HG03342 (cell line): ENCODE results near the gene ZFTA.
A peak's percentile ranks its signal among the peaks of the same experiment; 100 is the strongest.
"Not testable (repeated sequence)": the region's sequence is repeated elsewhere in the genome, so short reads cannot be mapped to it uniquely, and the experiment has no call there.

Source experiments
- ATAC-seq: cut with Tn5 transposase; IDR thresholded peaks from one replicate; pipeline ENCODE4 v1.9.1; 2021; ENCODE audit warnings: mild to moderate bottlenecking, moderate library complexity; ENCODE audit not compliant: unreplicated experiment

Gene ZFTA

GRCh38 chr11:63768237-63769041, at the start of gene ZFTA:
Gene ZFTA (minus strand): TSS chr11:63768775. CDS start chr11:63768622, 153 bp downstream.
- peak; percentile 50 for ATAC-seq

- no peak for ATAC-seq
Observed at GRCh38 chr11:63817758-63818498, 49.4 kb upstream of the ZFTA start.

- no peak for ATAC-seq
Observed at GRCh38 chr11:63816732-63817131, 48.2 kb upstream of the ZFTA start.

- no peak for ATAC-seq
Observed at GRCh38 chr11:63816166-63816565, 47.6 kb upstream of the ZFTA start.

- ATAC-seq = no peak
Observed at GRCh38 chr11:63814383-63814736, 45.8 kb upstream of the ZFTA start.

- ATAC-seq = peak; percentile 33
Observed at GRCh38 chr11:63813563-63814382, 45.2 kb upstream of the ZFTA start.

GRCh38 chr11:63813035-63813562, 44.5 kb upstream of the ZFTA start, which contains the start of gene SPINDOC:
Gene SPINDOC (plus strand): TSS chr11:63813456. CDS start chr11:63813687, 231 bp downstream.
- peak; percentile 83 for ATAC-seq

GRCh38 chr11:63811522-63811921, 42.9 kb upstream of the ZFTA start:
- no peak for ATAC-seq

GRCh38 chr11:63810383-63810782, 41.8 kb upstream of the ZFTA start:
- ATAC-seq = not testable (repeated sequence)

GRCh38 chr11:63805844-63806415, 37.4 kb upstream of the ZFTA start:
- ATAC-seq = no peak

- no peak for ATAC-seq
Observed at GRCh38 chr11:63804259-63804658, 35.7 kb upstream of the ZFTA start.

- ATAC-seq = no peak
Observed at GRCh38 chr11:63802637-63803414, 34.3 kb upstream of the ZFTA start.

GRCh38 chr11:63800921-63801320, 32.3 kb upstream of the ZFTA start:
- no peak for ATAC-seq

GRCh38 chr11:63795066-63795465, 26.5 kb upstream of the ZFTA start:
- ATAC-seq = no peak

GRCh38 chr11:63793161-63793560, 24.6 kb upstream of the ZFTA start:
- no peak for ATAC-seq

GRCh38 chr11:63791495-63792167, 23.1 kb upstream of the ZFTA start:
- ATAC-seq = no peak

- no peak for ATAC-seq
Observed at GRCh38 chr11:63785823-63786222, 17.2 kb upstream of the ZFTA start.

- no peak for ATAC-seq
Observed at GRCh38 chr11:63783925-63784592, 15.5 kb upstream of the ZFTA start.

- ATAC-seq = no peak
Observed at GRCh38 chr11:63782749-63783148, 14.2 kb upstream of the ZFTA start.
